Heart left ventricle (tissue), 16 donors: ENCODE data around the gene CASP7. TPM values are rescaled to one million over a fixed set of nuclear protein-coding genes. Genes with fewer than 3 reads are reported as not detected.

Experiments
- ATAC-seq, 4 donors: fragments of 200-7000 bp; cut with Tn5 transposase; one replicate each; pipeline ENCODE4 v1.9.1; 2020 to 2022; ENCODE audit warnings: moderate library complexity in 4 of 4, mild to moderate bottlenecking in 3 of 4, moderate number of reproducible peaks in 1 of 4
- DNase-seq, 5 donors: peaks; one replicate each; pipeline ENCODE4 v3.0.0-alpha.2; 2020
- H3K27ac ChIP-seq, 12 donors: fragments of 200-600 bp; sonication (generic) in 4 of 12; one replicate each; pipeline versions ENCODE4 v1.5.0 to v1.8.0; 2016 to 2022; ENCODE audit warnings: mild to moderate bottlenecking in 2 of 12
- H3K27me3 ChIP-seq, 9 donors: fragments of 200-600 bp; sonication (generic) in 2 of 9; one replicate each; pipeline versions ENCODE4 v1.5.1 to v1.8.0; 2016 to 2022; ENCODE audit warnings: mild to moderate bottlenecking in 3 of 9
- H3K36me3 ChIP-seq, 9 donors: fragments of 200-600 bp; sonication (generic) in 2 of 9; one replicate each; pipeline versions ENCODE4 v1.5.0 to v1.8.0; 2018 to 2022; ENCODE audit warnings: mild to moderate bottlenecking in 2 of 9
- H3K4me1 ChIP-seq, 12 donors: fragments of 200-600 bp; sonication (generic) in 4 of 12; one replicate each; pipeline versions ENCODE4 v1.5.0 to v1.8.0; 2016 to 2022; ENCODE audit warnings: mild to moderate bottlenecking in 3 of 12
- H3K4me3 ChIP-seq, 12 donors: fragments of 200-600 bp; sonication (generic) in 4 of 12; one replicate each; pipeline versions ENCODE4 v1.5.0 to v1.8.0; 2017 to 2022; ENCODE audit warnings: mild to moderate bottlenecking in 9 of 12, moderate library complexity in 4 of 12
- H3K9me3 ChIP-seq, 12 donors: fragments of 200-600 bp; sonication (generic) in 4 of 12; one replicate each; pipeline versions ENCODE4 v1.5.0 to v1.8.0; 2016 to 2022; ENCODE audit warnings: mild to moderate bottlenecking in 1 of 12
- POLR2A ChIP-seq, 2 donors: fragments of 450-650 bp; IDR thresholded peaks; one replicate each; pipeline ENCODE4 v1.6.1; 2017; ENCODE audit warnings: antibody characterized with exemption in 2 of 2, mild to moderate bottlenecking in 2 of 2, moderate library complexity in 2 of 2
- WGBS, 4 donors: extraction: QIAGEN DNeasy Blood & Tissue Kit in 2 of 4; methylation state at CpG; one replicate each; pipeline versions ENCODE4 v1.1.5 to v1.1.7; 2013 to 2018; 5-methylcytosine and 5-hydroxymethylcytosine counted together
- intact Hi-C, 10 donors: fragments of 100-400 bp; cut with DNase I; formaldehyde crosslinking; loops; one replicate each; pipeline versions ENCODE4 v1.11.1 to v1.14.2; 2022
- polyA plus RNA-seq, 2 donors: library from polyadenylated mRNA; stranded (reverse); fragments of 200-250 nt; gene quantifications; one replicate each; pipeline ENCODE4 v1.2.3, GENCODE V29; 2013
- total RNA-seq, 9 donors: library from RNA; depleted of rRNA in 2 of 9; stranded (reverse); fragments of >200 nt in 2 of 9; fragmentation: NEBNext Ultra II Directional in 3 of 9; extraction: Animal tissue kit (Norgen Biotek cat#: 25700) in 3 of 9; gene quantifications; one replicate each; pipeline versions ENCODE4 v1.1.0 to v1.2.4, GENCODE V29; 2016 to 2023
- TF ChIP-seq, protein P1 (sequence below), 12 donors: fragments of 200-600 bp; sonication (generic) in 4 of 12; IDR thresholded peaks; one replicate each; pipeline versions ENCODE4 v1.5.0 to v1.8.0; 2018 to 2022; ENCODE audit warnings: antibody characterized with exemption in 12 of 12, mild to moderate bottlenecking in 5 of 12
- donor health status: ischemic (EF 13 %, LVEDD 7.1; RV severe dilation, severe dysfunction).
- donor health status: healthy with polysubstance abuse.
- donor health status: DM: no; HTN: yes; CAD: no.
- donor health status: DM: no; HTN: no; CAD: no.
- donor health status: ischemic (EF 25% LVEDD 6.9; RV normal size, moderate dysfunction).
- donor health status: ischemic (EF 25% LVEDD 5.7; RV mildly dilated, moderate dysfunction).
- donor health status: healthy.
- donor health status: DM: yes; HTN: yes; CAD: no.
- donor health status: ischemic (EF 35%, LVEDD 5.7; RV mildly dilated, moderate dysfunction).
- donor health status: nonischemic (EF 11% LVEDD 7.7; RV severe dilation, severe dysfunction).
- donor health status: DM: yes; HTN: yes; CAD: no.
- donor health status: PGD.
- donor health status: ischemic (EF 29% LVEDD 5.4; RV normal size, mild dysfunction).
- donor health status: nonischemic (EF 23%, LVEDD 6.1; RV moderate dilation, normal function).

Gene CASP7
- total and polyA plus RNA-seq, 11 donors, result 4.8 to 32.7 (median 10.4) TPM

DNA sequence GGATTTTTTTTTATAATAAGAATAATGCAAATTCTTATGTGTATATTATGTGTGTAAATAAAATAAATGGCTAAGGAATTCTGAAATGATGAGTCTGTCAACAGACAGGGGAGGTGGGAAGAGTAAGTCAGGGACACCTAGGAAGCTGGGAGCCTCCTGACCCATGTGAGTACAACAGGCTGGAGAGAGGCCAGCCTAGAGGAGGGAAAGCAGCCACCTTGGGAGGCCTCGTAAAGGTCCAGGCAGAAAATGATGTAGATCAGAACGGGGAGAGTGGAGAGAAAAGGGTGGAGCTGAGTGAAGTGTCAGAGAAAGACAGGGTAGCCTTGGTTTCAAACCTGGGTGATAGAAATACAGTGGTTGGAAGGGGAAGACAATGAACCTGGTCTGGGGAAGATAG is 22.8 kb upstream of the CASP7 start:
- peak overlapping the region in 5 of 12 donors; percentile 2 to 45 (median 40) for H3K27ac ChIP-seq
- no peaks in the 10 kb centered on the region for H3K9me3 ChIP-seq
- no peaks in the 10 kb centered on the region for H3K27me3 ChIP-seq
- ATAC-seq (peak in 3 of 4 donors; percentile 33 to 59 (median 41)), DNase-seq (peak in 1 of 5 donors; percentile 38)
- TF ChIP-seq POLR2A (IDR thresholded peaks at IDR 0.05), result no peak
- TF ChIP-seq, protein P1, sequence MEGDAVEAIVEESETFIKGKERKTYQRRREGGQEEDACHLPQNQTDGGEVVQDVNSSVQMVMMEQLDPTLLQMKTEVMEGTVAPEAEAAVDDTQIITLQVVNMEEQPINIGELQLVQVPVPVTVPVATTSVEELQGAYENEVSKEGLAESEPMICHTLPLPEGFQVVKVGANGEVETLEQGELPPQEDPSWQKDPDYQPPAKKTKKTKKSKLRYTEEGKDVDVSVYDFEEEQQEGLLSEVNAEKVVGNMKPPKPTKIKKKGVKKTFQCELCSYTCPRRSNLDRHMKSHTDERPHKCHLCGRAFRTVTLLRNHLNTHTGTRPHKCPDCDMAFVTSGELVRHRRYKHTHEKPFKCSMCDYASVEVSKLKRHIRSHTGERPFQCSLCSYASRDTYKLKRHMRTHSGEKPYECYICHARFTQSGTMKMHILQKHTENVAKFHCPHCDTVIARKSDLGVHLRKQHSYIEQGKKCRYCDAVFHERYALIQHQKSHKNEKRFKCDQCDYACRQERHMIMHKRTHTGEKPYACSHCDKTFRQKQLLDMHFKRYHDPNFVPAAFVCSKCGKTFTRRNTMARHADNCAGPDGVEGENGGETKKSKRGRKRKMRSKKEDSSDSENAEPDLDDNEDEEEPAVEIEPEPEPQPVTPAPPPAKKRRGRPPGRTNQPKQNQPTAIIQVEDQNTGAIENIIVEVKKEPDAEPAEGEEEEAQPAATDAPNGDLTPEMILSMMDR (IDR thresholded peaks at IDR 0.05), result no peak
- peaks cover 0 to 51% (median 3%) of the 10 kb centered on the region in 12 donors for H3K4me1 ChIP-seq
- intact Hi-C loops, result no loop called here
- H3K4me3 ChIP-seq, result no peak overlapping the region
- H3K36me3 ChIP-seq, result peaks cover 0 to 81% (median 3%) of the 10 kb centered on the region in 9 donors
- 27 to 31% (median 29%) methylated on average over 2 of the region's 2 CpGs for WGBS, 4 donors

DNA sequence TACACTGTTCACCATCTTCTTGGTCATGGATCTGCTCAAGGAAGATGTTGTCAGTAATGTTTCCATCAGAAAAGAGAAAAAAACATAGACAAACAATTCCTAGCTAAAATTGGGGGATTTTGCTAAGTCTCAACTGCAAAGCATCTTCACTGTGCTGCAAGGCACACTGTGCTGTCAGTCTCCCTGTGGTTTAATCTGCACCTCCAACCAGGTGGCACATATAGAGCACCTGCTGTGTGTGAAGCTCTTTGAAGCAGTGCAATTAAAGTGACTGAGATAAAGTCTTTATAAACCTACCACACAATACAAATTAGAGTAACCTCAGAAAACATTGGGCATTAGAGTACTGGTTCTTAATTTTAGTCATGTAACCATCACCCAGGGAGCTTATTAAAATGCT is 22.2 kb upstream of the CASP7 start:
- TF ChIP-seq POLR2A (IDR thresholded peaks at IDR 0.05), result no peak
- TF ChIP-seq, protein P1 (IDR thresholded peaks at IDR 0.05), result no peak
- no peaks in the 10 kb centered on the region for H3K9me3 ChIP-seq
- H3K4me3 ChIP-seq, result no peak overlapping the region
- no peak for DNase-seq
- H3K4me1 ChIP-seq, result peaks cover 0 to 51% (median 3%) of the 10 kb centered on the region in 12 donors
- no peaks in the 10 kb centered on the region for H3K27me3 ChIP-seq
- intact Hi-C loops, result no loop called here
- ATAC-seq, result no peak
- peak overlapping the region in 5 of 12 donors; percentile 33 to 45 (median 42) for H3K27ac ChIP-seq
- H3K36me3 ChIP-seq, result peaks cover 0 to 78% (median 3%) of the 10 kb centered on the region in 9 donors

DNA sequence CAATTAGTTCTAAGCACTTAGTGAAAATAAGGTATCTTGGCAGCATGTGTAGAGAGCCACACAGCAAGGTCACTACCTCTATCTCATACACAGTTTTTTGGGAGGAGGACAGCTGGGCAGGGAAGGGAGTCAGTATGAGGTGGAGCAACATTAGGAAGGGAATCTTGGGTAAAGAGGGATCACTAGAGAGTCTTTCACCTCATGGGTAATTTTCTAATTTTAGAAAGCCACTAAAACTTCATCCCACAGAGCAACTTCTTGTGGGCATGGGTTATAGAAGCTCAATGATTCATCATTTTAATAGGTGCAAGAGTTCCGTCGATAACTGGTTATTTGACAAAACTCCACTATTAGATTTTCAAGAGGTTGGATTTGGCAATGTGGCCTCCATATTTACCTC is 18.4 kb upstream of the CASP7 start:
- no peaks in the 10 kb centered on the region for H3K27me3 ChIP-seq
- ATAC-seq, result peak; percentile 71 to 76 (median 74)
- intact Hi-C loops, result no loop called here
- peak overlapping the region in 10 of 12 donors; percentile 33 to 68 (median 52) for H3K4me3 ChIP-seq
- H3K27ac ChIP-seq, result peak overlapping the region; percentile 65 to 98 (median 89)
- DNase-seq, result peak in 1 of 5 donors; percentile 30
- peaks cover 0 to 43% (median 0%) of the 10 kb centered on the region in 9 donors for H3K36me3 ChIP-seq
- no peaks in the 10 kb centered on the region for H3K9me3 ChIP-seq
- TF ChIP-seq, protein P1 (IDR thresholded peaks at IDR 0.05), result no peak
- peak; percentile 28 to 52 for TF ChIP-seq POLR2A (IDR thresholded peaks at IDR 0.05)
- WGBS, 4 donors, result 43 to 75% (median 57%) methylated on average over 2 of the region's 2 CpGs
- peaks cover 0 to 39% (median 1%) of the 10 kb centered on the region in 12 donors for H3K4me1 ChIP-seq

DNA sequence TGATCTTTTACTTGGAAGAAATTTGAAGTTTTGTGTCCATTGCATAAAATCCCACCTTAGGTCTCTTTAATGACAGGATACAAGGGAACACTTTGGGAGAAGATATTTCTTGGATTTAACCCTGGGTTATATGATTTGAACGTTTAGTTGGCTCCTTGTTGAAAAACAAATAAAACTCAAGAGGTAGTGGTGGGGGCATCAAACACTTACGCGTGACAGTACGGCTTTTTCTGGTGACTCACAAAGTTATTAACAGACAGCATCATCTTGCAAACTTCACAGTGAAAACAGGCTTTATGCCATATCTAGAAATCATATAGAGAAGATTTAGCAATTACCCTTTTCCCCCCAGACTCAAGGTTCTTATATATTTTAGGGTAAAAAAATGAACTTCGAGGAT is 16.6 kb upstream of the CASP7 start:
- H3K27ac ChIP-seq, result peak overlapping the region; percentile 66 to 98 (median 89)
- peaks cover 0 to 25% (median 0%) of the 10 kb centered on the region in 9 donors for H3K36me3 ChIP-seq
- peaks cover 0 to 21% (median 1%) of the 10 kb centered on the region in 12 donors for H3K4me1 ChIP-seq
- WGBS, 4 donors, result 45 to 55% (median 49%) methylated on average over 5 of the region's 5 CpGs
- H3K9me3 ChIP-seq, result no peaks in the 10 kb centered on the region
- H3K27me3 ChIP-seq, result no peaks in the 10 kb centered on the region
- ATAC-seq (peak in 3 of 4 donors; percentile 24 to 35 (median 34)), DNase-seq (no peak)
- H3K4me3 ChIP-seq, result peak overlapping the region; percentile 25 to 68 (median 50)
- TF ChIP-seq POLR2A (IDR thresholded peaks at IDR 0.05), result no peak
- TF ChIP-seq, protein P1 (IDR thresholded peaks at IDR 0.05), result no peak
- intact Hi-C loops, result no loop called here
